ENCODE results near the gene PHEX.

The PHEX gene

DNA sequence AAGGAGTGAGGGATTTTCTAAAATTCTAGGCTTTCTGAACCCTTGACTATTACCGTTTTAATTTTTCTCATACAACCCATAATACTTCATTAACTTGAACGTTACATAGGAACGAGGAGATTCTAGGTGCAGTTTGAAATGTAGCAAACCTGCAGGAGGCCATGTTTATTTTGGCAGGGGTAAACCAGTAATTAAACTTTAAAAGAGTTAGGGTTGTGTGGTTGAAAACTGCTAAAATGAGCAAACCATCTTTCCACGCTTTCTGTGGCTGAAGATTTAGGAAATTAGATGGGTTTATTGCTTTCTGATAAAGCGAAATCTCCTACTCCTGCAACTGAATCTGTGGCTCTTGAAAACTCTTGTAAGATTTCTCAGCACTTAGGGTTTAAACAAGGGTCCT lies 1.7 kb downstream of the PHEX start:
- TF ChIP-seq TAF1 (IDR thresholded peaks at IDR 0.05; ENCODE audit: borderline replicate concordance, insufficient read depth, low read length) (no peak), SIN3A (IDR thresholded peaks at IDR 0.05; ENCODE audit: borderline replicate concordance, insufficient read depth, low read length) (no peak), POLR2AphosphoS5 (IDR thresholded peaks at IDR 0.05; ENCODE audit: low read depth, low read length) (no peak), FOXP2 (optimal IDR thresholded peaks at IDR 0.05; ENCODE audit: borderline replicate concordance, extremely low read depth, extremely low read length, insufficient read depth) (no peak)
- TF ChIP-seq, protein P1, sequence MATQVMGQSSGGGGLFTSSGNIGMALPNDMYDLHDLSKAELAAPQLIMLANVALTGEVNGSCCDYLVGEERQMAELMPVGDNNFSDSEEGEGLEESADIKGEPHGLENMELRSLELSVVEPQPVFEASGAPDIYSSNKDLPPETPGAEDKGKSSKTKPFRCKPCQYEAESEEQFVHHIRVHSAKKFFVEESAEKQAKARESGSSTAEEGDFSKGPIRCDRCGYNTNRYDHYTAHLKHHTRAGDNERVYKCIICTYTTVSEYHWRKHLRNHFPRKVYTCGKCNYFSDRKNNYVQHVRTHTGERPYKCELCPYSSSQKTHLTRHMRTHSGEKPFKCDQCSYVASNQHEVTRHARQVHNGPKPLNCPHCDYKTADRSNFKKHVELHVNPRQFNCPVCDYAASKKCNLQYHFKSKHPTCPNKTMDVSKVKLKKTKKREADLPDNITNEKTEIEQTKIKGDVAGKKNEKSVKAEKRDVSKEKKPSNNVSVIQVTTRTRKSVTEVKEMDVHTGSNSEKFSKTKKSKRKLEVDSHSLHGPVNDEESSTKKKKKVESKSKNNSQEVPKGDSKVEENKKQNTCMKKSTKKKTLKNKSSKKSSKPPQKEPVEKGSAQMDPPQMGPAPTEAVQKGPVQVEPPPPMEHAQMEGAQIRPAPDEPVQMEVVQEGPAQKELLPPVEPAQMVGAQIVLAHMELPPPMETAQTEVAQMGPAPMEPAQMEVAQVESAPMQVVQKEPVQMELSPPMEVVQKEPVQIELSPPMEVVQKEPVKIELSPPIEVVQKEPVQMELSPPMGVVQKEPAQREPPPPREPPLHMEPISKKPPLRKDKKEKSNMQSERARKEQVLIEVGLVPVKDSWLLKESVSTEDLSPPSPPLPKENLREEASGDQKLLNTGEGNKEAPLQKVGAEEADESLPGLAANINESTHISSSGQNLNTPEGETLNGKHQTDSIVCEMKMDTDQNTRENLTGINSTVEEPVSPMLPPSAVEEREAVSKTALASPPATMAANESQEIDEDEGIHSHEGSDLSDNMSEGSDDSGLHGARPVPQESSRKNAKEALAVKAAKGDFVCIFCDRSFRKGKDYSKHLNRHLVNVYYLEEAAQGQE (IDR thresholded peaks at IDR 0.05; ENCODE audit: insufficient read depth in 1 of 2, low read depth in 2 of 2, low read length in 2 of 2), result no peak

DNA sequence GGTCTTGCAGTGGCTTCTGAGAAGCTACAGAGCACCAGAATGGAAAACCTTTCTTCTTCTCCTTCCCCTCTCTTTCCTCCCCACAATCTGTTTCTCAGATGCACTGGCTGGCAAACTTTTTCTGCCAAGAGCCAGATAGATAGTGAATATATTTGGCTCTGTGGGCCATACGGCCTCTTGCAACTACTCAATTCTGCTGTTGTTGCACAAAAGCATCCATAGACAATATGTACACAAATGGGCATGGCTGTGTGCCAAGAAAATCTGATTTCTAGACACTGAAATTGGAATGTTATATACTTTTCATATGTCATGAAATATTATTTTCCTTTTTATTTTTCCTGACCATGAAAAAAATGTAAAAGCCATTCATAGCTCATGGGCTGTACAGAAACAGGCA lies 3.1 kb downstream of the PHEX start:
- no peak for TF ChIP-seq FOXP2 (optimal IDR thresholded peaks at IDR 0.05; ENCODE audit: borderline replicate concordance, extremely low read depth, extremely low read length, insufficient read depth)

DNA sequence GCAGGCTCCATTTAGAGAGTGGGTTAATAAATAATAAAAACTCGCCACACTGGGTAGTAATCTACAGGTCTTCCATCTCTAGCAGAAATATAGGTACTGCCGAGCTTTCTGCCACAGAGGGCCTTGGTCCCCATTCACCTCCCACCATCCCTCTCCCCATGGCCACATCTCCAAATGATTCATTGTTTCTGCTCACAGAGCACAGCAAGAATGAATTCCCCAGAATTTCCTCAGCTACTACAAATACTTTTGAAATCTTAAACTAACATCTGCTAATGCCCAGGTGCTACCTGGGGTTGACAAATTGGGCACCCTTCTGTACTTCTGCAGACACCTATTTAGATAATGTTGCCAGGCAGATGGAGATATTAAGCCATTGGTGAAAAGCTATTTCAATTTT lies 5.1 kb downstream of the PHEX start:
- TF ChIP-seq FOXP2 (optimal IDR thresholded peaks at IDR 0.05; ENCODE audit: borderline replicate concordance, extremely low read depth, extremely low read length, insufficient read depth) (no peak), SIN3A (IDR thresholded peaks at IDR 0.05; ENCODE audit: borderline replicate concordance, insufficient read depth, low read length) (no peak), POLR2AphosphoS5 (IDR thresholded peaks at IDR 0.05; ENCODE audit: low read depth, low read length) (no peak), TAF1 (IDR thresholded peaks at IDR 0.05; ENCODE audit: borderline replicate concordance, insufficient read depth, low read length) (no peak)
- TF ChIP-seq, protein P1 (IDR thresholded peaks at IDR 0.05; ENCODE audit: insufficient read depth in 1 of 2, low read depth in 2 of 2, low read length in 2 of 2), result no peak

DNA sequence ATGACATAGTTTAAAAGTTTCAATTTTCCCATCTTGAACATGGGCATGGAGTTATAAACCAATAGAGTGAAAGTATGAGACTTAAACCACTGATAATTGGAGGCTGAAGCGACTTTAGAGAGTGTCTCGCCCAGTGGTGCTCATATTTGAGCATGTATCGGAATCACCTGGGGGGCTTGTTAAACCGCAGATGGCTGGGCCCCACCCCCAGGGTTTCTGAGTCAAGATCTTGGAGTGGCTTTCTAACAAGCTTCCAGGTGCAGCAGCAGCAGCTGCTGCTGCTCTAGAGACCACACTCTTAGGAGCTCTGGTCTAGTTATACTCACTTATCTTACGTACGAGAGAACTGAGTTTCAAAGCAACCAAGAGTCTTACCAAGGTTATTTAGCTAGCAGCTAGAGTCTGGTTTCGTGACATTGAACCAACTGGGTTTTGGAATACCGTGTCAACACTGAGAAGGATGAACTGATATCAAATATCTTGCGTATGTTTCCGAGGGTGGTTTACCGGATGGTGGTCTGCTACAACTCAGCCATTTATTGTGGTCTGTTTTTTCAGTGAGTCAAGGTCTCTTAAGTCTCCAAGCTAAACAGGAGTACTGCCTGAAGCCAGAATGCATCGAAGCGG lies 5.9 kb downstream of the PHEX start:
- TF ChIP-seq FOXP2 (optimal IDR thresholded peaks at IDR 0.05; ENCODE audit: borderline replicate concordance, extremely low read depth, extremely low read length, insufficient read depth) (no peak), TAF1 (IDR thresholded peaks at IDR 0.05; ENCODE audit: borderline replicate concordance, insufficient read depth, low read length) (no peak), SIN3A (IDR thresholded peaks at IDR 0.05; ENCODE audit: borderline replicate concordance, insufficient read depth, low read length) (no peak), POLR2AphosphoS5 (IDR thresholded peaks at IDR 0.05; ENCODE audit: low read depth, low read length) (no peak)
- TF ChIP-seq, protein P1 (IDR thresholded peaks at IDR 0.05; ENCODE audit: insufficient read depth in 1 of 2, low read depth in 2 of 2, low read length in 2 of 2), result no peak

DNA sequence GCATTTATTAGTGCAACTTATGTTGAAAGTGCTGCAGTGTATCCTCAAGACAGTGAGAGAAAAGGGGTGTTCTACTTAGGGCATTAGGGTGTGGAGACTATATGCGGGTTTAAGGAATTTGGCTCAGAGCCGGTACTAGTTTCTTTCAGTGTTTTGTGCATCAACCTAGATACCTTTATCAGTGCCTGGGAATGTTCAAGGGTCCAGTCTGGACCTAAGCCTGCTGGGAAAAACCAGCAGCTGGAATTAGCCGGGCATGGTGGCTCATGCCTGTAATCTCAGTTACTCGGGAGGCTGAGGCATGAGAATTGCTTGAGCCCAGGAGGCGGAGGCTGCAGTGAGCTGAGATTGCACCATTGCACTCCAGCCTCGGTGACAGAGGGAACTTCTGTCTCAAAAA lies 7.4 kb downstream of the PHEX start:
- TF ChIP-seq, protein P1 (IDR thresholded peaks at IDR 0.05; ENCODE audit: insufficient read depth in 1 of 2, low read depth in 2 of 2, low read length in 2 of 2), result no peak
- TF ChIP-seq POLR2AphosphoS5 (IDR thresholded peaks at IDR 0.05; ENCODE audit: low read depth, low read length) (no peak), SIN3A (IDR thresholded peaks at IDR 0.05; ENCODE audit: borderline replicate concordance, insufficient read depth, low read length) (no peak)
